HepG2 (cell line): Measurements from ENCODE around the gene KIAA0040. TPM values are rescaled to one million over a fixed set of nuclear protein-coding genes. Genes with fewer than 3 reads are reported as not detected.

ENCODE experiments used
- ATAC-seq: fragments of 200-7000 bp; cut with Tn5 transposase; 3 replicates; pipeline ENCODE4 v1.9.1; 2020; ENCODE audit warnings: mild to moderate bottlenecking, moderate library complexity
- BruUV-seq: library from RNA; stranded (reverse); fragments of 400-500 nt; replicated peaks from 2 replicates; lab custom pipeline; 2021; lab: Mats Ljungman, UMichigan
- CTCF ChIA-PET: fragments of 300-600 bp; formaldehyde crosslinking; extraction: SDS; loops from one replicate; lab custom pipeline; 2021; ENCODE audit warnings: low total read pairs, inconsistent platforms, low intra/inter-chr PET ratio; lab: Yijun Ruan, JAX
- POLR2A ChIA-PET: fragments of 350-600 bp; sonication (Branson Sonifier 250); formaldehyde crosslinking; loops from one replicate; lab custom pipeline; 2020; ENCODE audit warnings: antibody characterized with exemption, inconsistent platforms; lab: Yijun Ruan, JAX
- DNase-seq: peaks from one replicate; pipeline ENCODE4 v3.0.0-alpha.2; 2015; ENCODE audit warnings: low spot score
- FAIRE-seq: peaks from 3 replicates; lab custom pipeline; 2011; peaks lifted over from hg19 to GRCh38; lab: Jason Lieb, UNC
- H2AFZ ChIP-seq: one replicate; pipeline ENCODE4 v1.6.1; 2011; ENCODE audit warnings: low read length, inconsistent platforms
- H3K27ac ChIP-seq: fragments of 300-600 bp; 3 replicates; pipeline ENCODE4 v1.8.0; 2011; ENCODE audit warnings: mixed run types, mild to moderate bottlenecking, mixed read lengths, low read length, inconsistent platforms; ENCODE audit not compliant: insufficient read depth; ENCODE audit errors: extremely low read length
- H3K27me3 ChIP-seq, 2 experiments: fragments of 200-600 bp in 1 of 2; 2 replicates in 1 of 2; 3 replicates in 1 of 2; pipeline versions ENCODE4 v1.6.0 to v1.8.0; 2011; ENCODE audit warnings: low read length in 2 of 2, mild to moderate bottlenecking in 2 of 2, moderate library complexity in 2 of 2, inconsistent platforms in 1 of 2; ENCODE audit not compliant: insufficient read depth in 2 of 2, control insufficient read depth in 1 of 2
- H3K36me3 ChIP-seq, 2 experiments: fragments of 200-600 bp in 1 of 2; replicated peaks in 1 of 2; 2 replicates in 1 of 2; 3 replicates in 1 of 2; pipeline versions ENCODE4 v1.5.1 to v1.8.0; 2011; ENCODE audit warnings: low read length in 2 of 2, inconsistent platforms in 1 of 2; ENCODE audit not compliant: insufficient read depth in 2 of 2, control insufficient read depth in 1 of 2
- H3K4me1 ChIP-seq: 2 replicates; pipeline ENCODE4 v1.5.1; 2012; ENCODE audit warnings: low read length, inconsistent platforms; ENCODE audit not compliant: insufficient read depth
- H3K4me2 ChIP-seq: 2 replicates; pipeline ENCODE4 v1.6.0; 2011; ENCODE audit warnings: low read depth, low read length, inconsistent platforms
- H3K4me3 ChIP-seq, 3 experiments: fragments of 200-600 bp in 1 of 3; sonication (generic), shearing (Covaris generic) in 1 of 3; replicated peaks in 1 of 3; 2 replicates each; pipeline ENCODE4 v1.5.1; 2011 to 2016; ENCODE audit warnings: low read length in 3 of 3, inconsistent platforms in 2 of 3, low read depth in 2 of 3, mild to moderate bottlenecking in 2 of 3, control low read depth in 1 of 3, mixed read lengths in 1 of 3; ENCODE audit not compliant: insufficient read depth in 1 of 3
- H3K79me2 ChIP-seq: one replicate; pipeline ENCODE4 v1.6.1; 2011; ENCODE audit warnings: low read length, inconsistent platforms; ENCODE audit not compliant: insufficient read depth
- H3K9ac ChIP-seq: 2 replicates; pipeline ENCODE4 v1.6.0; 2011; ENCODE audit warnings: mild to moderate bottlenecking, low read depth, low read length, inconsistent platforms; ENCODE audit not compliant: insufficient read depth
- H3K9me3 ChIP-seq: 2 replicates; pipeline ENCODE4 v1.5.1; 2012; ENCODE audit warnings: mild to moderate bottlenecking, low read length
- H4K20me1 ChIP-seq: 2 replicates; pipeline ENCODE4 v1.6.0; 2011; ENCODE audit warnings: inconsistent platforms, mild to moderate bottlenecking, low read length, moderate library complexity; ENCODE audit not compliant: insufficient read depth
- AFF4 ChIP-seq: sonication (generic); formaldehyde crosslinking; IDR thresholded peaks from 2 replicates; pipeline ENCODE4 v1.4.0; 2020; ENCODE audit warnings: missing genetic modification reagents
- ATF6 ChIP-seq: sonication (generic); formaldehyde crosslinking; conservative IDR thresholded peaks from 2 replicates; pipeline ENCODE4 v1.4.0; 2020; ENCODE audit warnings: missing genetic modification reagents
- CC2D1A ChIP-seq: sonication (generic); formaldehyde crosslinking; IDR thresholded peaks from 2 replicates; pipeline ENCODE4 v1.8.1; 2023; ENCODE audit warnings: mild to moderate bottlenecking, missing genetic modification reagents
- HNF1B ChIP-seq: sonication (generic); formaldehyde crosslinking; IDR thresholded peaks from 2 replicates; pipeline ENCODE4 v1.5.1; 2020; ENCODE audit warnings: mild to moderate bottlenecking, moderate library complexity, missing genetic modification reagents
- KLF11 ChIP-seq: IDR thresholded peaks from 2 replicates; pipeline ENCODE4 v1.6.1; 2016; ENCODE audit warnings: missing compliant biosample characterization
- MAFF ChIP-seq: IDR thresholded peaks from 2 replicates; pipeline ENCODE4 v1.6.1; 2011; ENCODE audit warnings: low read depth, low read length, improper control_type of control experiment
- NFIC ChIP-seq: IDR thresholded peaks from 2 replicates; pipeline ENCODE4 v1.6.1; 2012; ENCODE audit warnings: mild to moderate bottlenecking, low read length, inconsistent platforms
- PCBP1 ChIP-seq: fragments of 200-400 bp; formaldehyde crosslinking; IDR thresholded peaks from 2 replicates; pipeline ENCODE4 v1.6.1; 2017; ENCODE audit warnings: mild to moderate bottlenecking, low read depth, low read length, borderline replicate concordance
- TEF ChIP-seq: sonication (generic); formaldehyde crosslinking; IDR thresholded peaks from 2 replicates; pipeline ENCODE4 v1.5.0; 2020; ENCODE audit warnings: missing genetic modification reagents
- ZNF235 ChIP-seq: sonication (generic); formaldehyde crosslinking; IDR thresholded peaks from 2 replicates; pipeline ENCODE4 v1.8.1; 2023; ENCODE audit warnings: mild to moderate bottlenecking, missing genetic modification reagents, borderline replicate concordance
- ZNF256 ChIP-seq: sonication (generic); formaldehyde crosslinking; conservative IDR thresholded peaks from 2 replicates; pipeline ENCODE4 v1.4.0; 2020; ENCODE audit warnings: missing genetic modification reagents
- ZNF777 ChIP-seq: sonication (generic); formaldehyde crosslinking; IDR thresholded peaks from 2 replicates; pipeline ENCODE4 v1.4.0; 2020; ENCODE audit warnings: missing genetic modification reagents
- in situ Hi-C: cut with HindIII; loops from 2 replicates; pipeline ENCODE4 v1.10.0; 2017; ENCODE audit warnings: low pct_unique_long_range_greater_than_20kb; ENCODE audit not compliant: extremely low pct_ligation_motif_present
- intact Hi-C: fragments of 100-400 bp; cut with micrococcal nuclease; formaldehyde crosslinking; loops from one replicate; pipeline ENCODE4 v1.10.0; 2022; ENCODE audit not compliant: unreplicated experiment
- polyA plus RNA-seq, 8 experiments: library from polyadenylated mRNA; depleted of rRNA in 3 of 8; stranded (reverse) in 7 of 8; unstranded in 1 of 8; fragments of >200 nt; fragmentation: Illumina TruSeq in 4 of 8; extraction: Trizol in 4 of 8; gene quantifications; 2 replicates each; pipeline versions ENCODE4 v1.2.1 to v1.2.3, GENCODE V29; 2011 to 2016; ENCODE audit warnings: low read depth in 4 of 8, missing spikeins in 1 of 8, mixed read lengths in 1 of 8; ENCODE audit not compliant: insufficient read depth in 1 of 8
- total RNA-seq, 5 experiments: library from RNA; depleted of rRNA; stranded (reverse); fragments of >200 nt; fragmentation: Illumina TruSeq; extraction: Trizol; gene quantifications; 2 replicates each; pipeline ENCODE4 v1.2.3, GENCODE V29; 2016; ENCODE audit warnings: low read depth in 1 of 5
- TF ChIP-seq, protein P1 (sequence below): sonication (generic); formaldehyde crosslinking; IDR thresholded peaks from 2 replicates; pipeline ENCODE4 v1.4.0; 2020; ENCODE audit warnings: missing genetic modification reagents

KIAA0040 gene
- total and polyA plus RNA-seq, 2 of the 13 experiments (the other 11 are each of a cell fraction or from before 2014, with no cell fraction given): 0.24 to 0.26 TPM

- Histone ChIP-seq H4K20me1 (no peaks in the 10 kb centered on the region), H3K9ac (no peak overlapping the region), H3K79me2 (no peaks in the 10 kb centered on the region), H2AFZ (no peak overlapping the region), H3K9me3 (no peaks in the 10 kb centered on the region), H3K4me1 (no peaks in the 10 kb centered on the region), H3K27ac (no peak overlapping the region), H3K36me3 (no peaks in the 10 kb centered on the region), H3K4me3 (no peak overlapping the region), H3K27me3 (no peaks in the 10 kb centered on the region), H3K4me2 (no peak overlapping the region)
- in situ Hi-C loops: no loop called here
- intact Hi-C loops: no loop called here
- ATAC-seq (no peak), FAIRE-seq (no peak), DNase-seq (no peak)
- ChIA-PET POLR2A (no interaction called here), CTCF (no interaction called here)
- BruUV-seq: no TSS peak
- TF ChIP-seq KLF11 (CRISPR knock-in tag): no peak
- TF ChIP-seq PCBP1: no peak
- TF ChIP-seq CC2D1A (CRISPR knock-in tag): no peak
- TF ChIP-seq NFIC: no peak
- TF ChIP-seq ATF6 (CRISPR knock-in tag): no peak
- no peak for TF ChIP-seq TEF (CRISPR knock-in tag)
- no peak for TF ChIP-seq ZNF777
- TF ChIP-seq ZNF235 (CRISPR knock-in tag): no peak
- no peak for TF ChIP-seq MAFF
- no peak for TF ChIP-seq ZNF256 (CRISPR knock-in tag)
- no peak for TF ChIP-seq HNF1B (CRISPR knock-in tag)
- no peak for TF ChIP-seq AFF4 (CRISPR knock-in tag)
- TF ChIP-seq, protein P1, sequence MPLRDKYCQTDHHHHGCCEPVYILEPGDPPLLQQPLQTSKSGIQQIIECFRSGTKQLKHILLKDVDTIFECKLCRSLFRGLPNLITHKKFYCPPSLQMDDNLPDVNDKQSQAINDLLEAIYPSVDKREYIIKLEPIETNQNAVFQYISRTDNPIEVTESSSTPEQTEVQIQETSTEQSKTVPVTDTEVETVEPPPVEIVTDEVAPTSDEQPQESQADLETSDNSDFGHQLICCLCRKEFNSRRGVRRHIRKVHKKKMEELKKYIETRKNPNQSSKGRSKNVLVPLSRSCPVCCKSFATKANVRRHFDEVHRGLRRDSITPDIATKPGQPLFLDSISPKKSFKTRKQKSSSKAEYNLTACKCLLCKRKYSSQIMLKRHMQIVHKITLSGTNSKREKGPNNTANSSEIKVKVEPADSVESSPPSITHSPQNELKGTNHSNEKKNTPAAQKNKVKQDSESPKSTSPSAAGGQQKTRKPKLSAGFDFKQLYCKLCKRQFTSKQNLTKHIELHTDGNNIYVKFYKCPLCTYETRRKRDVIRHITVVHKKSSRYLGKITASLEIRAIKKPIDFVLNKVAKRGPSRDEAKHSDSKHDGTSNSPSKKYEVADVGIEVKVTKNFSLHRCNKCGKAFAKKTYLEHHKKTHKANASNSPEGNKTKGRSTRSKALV (CRISPR knock-in tag): no peak
Measured at GRCh38 chr1:175206687-175207086, 14.1 kb upstream of the KIAA0040 start.
